Body of pancreas (tissue), 4 donors: ENCODE data around the gene MAP3K20.

Experiments
- CTCF ChIP-seq, 7 experiments: fragments of 450-650 bp in 4 of 7; fragments of 200-600 bp in 3 of 7; sonication (generic) in 3 of 7; IDR thresholded peaks; one replicate each; pipeline ENCODE4 v1.5.1; 2016 to 2019; ENCODE audit warnings: antibody characterized with exemption in 7 of 7
- POLR2A ChIP-seq, 3 donors: fragments of 450-650 bp; IDR thresholded peaks; one replicate each; pipeline ENCODE4 v1.6.1; 2016; ENCODE audit warnings: antibody characterized with exemption in 3 of 3, mild to moderate bottlenecking in 2 of 3

GRCh38 chr2:173196080-173196479 lies 120.4 kb downstream of the MAP3K20 start:
- TF ChIP-seq CTCF (IDR thresholded peaks at IDR 0.05) (no peak), POLR2A (IDR thresholded peaks at IDR 0.05) (no peak)
